Esophagus muscularis mucosa (tissue), 4 donors: ENCODE results near the gene SLC5A1.

Source experiments
- EP300 ChIP-seq: sonication (generic); formaldehyde crosslinking; IDR thresholded peaks from one replicate; pipeline ENCODE4 v1.6.1; 2017; ENCODE audit warnings: antibody characterized with exemption
- POLR2A ChIP-seq: fragments of 450-650 bp; IDR thresholded peaks from one replicate; pipeline ENCODE4 v1.6.1; 2017; ENCODE audit warnings: antibody characterized with exemption, moderate library complexity, mild to moderate bottlenecking, low read depth
- POLR2AphosphoS5 ChIP-seq, 2 donors: sonication (generic); formaldehyde crosslinking; IDR thresholded peaks; one replicate each; pipeline ENCODE4 v1.6.1; 2017; ENCODE audit warnings: antibody characterized with exemption in 2 of 2
- TF ChIP-seq, protein P1 (sequence below), 3 experiments: fragments of 200-600 bp in 2 of 3; fragments of 450-650 bp in 1 of 3; sonication (generic) in 2 of 3; IDR thresholded peaks; one replicate each; pipeline ENCODE4 v1.5.1; 2017 to 2019; ENCODE audit warnings: antibody characterized with exemption in 3 of 3, mild to moderate bottlenecking in 2 of 3, moderate library complexity in 1 of 3

DNA sequence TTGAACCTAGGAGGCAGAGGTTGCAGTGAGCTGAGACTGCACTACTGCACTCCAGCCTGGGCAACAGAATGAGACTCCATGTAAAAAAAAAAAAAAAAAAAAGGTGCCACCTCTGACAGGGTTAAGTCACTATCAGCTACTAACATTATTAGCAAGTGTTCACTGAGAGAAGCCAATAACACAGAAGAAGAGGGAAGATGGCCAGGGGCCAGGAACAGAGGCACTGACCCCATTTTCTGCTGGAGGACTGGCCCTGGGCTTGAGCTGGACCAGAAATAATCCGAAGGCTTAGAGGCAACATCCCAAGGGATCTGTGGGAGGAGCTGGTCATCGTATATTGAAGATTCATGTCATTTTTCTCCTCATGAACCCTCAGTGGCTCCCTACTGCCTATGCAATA, 5.0 kb downstream of the SLC5A1 start:
- TF ChIP-seq, protein P1, sequence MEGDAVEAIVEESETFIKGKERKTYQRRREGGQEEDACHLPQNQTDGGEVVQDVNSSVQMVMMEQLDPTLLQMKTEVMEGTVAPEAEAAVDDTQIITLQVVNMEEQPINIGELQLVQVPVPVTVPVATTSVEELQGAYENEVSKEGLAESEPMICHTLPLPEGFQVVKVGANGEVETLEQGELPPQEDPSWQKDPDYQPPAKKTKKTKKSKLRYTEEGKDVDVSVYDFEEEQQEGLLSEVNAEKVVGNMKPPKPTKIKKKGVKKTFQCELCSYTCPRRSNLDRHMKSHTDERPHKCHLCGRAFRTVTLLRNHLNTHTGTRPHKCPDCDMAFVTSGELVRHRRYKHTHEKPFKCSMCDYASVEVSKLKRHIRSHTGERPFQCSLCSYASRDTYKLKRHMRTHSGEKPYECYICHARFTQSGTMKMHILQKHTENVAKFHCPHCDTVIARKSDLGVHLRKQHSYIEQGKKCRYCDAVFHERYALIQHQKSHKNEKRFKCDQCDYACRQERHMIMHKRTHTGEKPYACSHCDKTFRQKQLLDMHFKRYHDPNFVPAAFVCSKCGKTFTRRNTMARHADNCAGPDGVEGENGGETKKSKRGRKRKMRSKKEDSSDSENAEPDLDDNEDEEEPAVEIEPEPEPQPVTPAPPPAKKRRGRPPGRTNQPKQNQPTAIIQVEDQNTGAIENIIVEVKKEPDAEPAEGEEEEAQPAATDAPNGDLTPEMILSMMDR (IDR thresholded peaks at IDR 0.05): no peak
- no peak for TF ChIP-seq EP300
- TF ChIP-seq POLR2AphosphoS5 (IDR thresholded peaks at IDR 0.05): no peak
- TF ChIP-seq POLR2A: no peak
